Glomerular endothelial cell (primary cell): ENCODE data around the gene ZNF236. TPM values are rescaled to one million over a fixed set of nuclear protein-coding genes. Genes with fewer than 3 reads are reported as not detected.
A peak's percentile ranks its signal among the peaks of the same experiment; 100 is the strongest.
"Not testable (repeated sequence)": the region's sequence is repeated elsewhere in the genome, so short reads cannot be mapped to it uniquely, and the experiment has no call there.

Experiments used
- DNase-seq: peaks from one replicate; pipeline ENCODE4 v3.0.0-alpha.2; 2011; ENCODE audit warnings: low read depth, low spot score; ENCODE audit errors: extremely low read depth
- total RNA-seq: library from RNA; depleted of rRNA; stranded (reverse); fragments of >200 nt; gene quantifications from 2 replicates; pipeline ENCODE4 v1.2.3, GENCODE V29; 2015

ZNF236 gene
- total RNA-seq, 1 donor from 2014 or later, result 8.8 TPM

GRCh38 chr18:76941284-76941683, 118.9 kb downstream of the ZNF236 start:
- DNase-seq, result no peak

DNA sequence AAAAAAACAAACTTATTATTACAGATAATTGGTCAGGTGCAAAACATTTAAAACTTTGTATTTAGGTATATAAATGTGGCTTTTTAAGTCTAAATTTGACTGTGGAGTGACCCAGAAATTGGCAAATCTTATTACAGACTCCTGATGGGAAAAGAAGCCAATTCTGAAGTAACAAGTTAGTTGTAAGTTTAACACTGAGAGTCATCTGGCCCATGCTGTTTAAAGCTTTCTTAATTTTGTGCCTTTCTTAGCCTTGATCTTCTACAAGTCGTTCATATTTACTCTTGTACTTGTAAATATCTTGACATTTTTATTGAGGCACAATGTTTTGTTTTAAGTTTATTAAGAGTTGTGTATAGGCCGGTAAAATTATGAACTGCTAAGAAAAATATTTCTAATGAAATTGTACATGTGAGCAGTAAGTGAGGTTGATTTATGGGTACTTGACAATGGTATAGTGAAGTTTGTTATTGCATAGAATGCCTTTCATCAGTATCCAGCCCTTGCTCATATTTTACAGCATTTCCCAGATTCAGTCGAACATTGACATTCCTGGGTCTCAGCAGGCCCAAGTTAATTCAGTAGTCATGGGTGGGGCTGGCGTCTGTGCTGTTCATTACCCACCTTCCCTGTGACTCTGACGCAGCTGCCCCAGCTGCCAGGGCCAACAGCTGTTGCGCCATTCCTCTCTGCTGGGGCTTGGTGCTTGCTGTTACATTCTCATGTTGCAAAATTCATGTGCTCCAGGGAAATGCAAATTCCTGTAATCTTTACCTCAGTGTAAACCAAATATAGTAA, 121.4 kb downstream of the ZNF236 start:
- DNase-seq, result no peak

DNA sequence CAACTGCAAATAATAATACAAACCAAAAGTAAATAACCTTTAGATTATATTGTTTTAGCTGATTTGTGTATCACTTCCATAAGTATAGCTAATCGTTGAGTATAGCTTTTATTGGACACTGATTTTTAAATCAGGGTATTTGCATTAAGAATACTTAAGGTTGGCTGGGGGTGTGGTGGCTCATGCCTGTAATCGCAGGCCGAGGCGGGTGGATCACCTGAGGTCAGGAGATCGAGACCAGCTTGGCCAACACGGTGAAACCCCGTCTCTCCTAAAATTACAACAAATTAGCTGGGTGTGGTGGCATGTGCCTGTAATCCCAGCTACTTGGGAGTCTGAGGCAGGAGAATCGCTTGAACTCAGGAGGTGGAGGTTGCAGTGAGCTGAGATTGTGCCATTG, 122.0 kb downstream of the ZNF236 start:
- not testable (repeated sequence) for DNase-seq

- DNase-seq, result no peak
Observed at GRCh38 chr18:76948345-76948744, 126.0 kb downstream of the ZNF236 start.

DNA sequence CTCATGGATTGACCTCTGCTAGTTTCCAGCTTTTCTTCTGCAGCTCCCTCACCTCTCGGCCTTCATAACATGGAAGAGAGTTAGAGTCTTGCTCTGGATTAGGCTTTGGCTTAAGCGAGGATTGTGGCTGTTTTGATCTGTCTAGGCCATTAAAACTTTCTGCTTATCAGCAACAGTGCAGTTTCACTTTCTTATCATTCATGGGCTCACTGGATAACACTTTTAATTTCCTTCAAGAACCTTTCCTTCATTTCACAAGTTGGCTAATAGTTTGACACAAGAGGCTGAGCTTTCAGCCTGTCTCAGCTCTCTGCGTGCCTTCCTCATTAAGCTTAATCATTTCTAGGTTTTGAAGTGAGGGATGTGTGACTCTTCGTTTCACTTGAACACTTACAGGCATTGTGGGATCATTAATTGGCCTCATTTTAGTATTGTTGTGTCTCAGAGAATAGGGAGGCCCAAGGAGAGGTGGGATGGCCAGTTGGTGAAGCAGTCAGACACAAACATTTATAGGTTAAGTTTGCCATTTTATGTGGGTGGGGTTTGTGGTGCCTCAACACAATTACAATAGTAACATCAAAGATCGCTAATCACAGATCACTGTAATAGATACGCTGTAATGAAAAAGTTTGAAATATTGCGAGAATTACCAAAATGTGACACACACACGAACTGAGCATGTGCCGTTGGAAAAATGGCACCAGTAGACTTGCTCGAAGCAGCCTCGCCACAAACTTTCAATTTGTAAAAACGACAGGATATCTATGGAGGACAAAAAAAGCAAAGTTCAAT, 129.3 kb downstream of the ZNF236 start:
- no peak for DNase-seq

- no peak for DNase-seq
Observed at GRCh38 chr18:76952747-76953146, 130.4 kb downstream of the ZNF236 start.

DNA sequence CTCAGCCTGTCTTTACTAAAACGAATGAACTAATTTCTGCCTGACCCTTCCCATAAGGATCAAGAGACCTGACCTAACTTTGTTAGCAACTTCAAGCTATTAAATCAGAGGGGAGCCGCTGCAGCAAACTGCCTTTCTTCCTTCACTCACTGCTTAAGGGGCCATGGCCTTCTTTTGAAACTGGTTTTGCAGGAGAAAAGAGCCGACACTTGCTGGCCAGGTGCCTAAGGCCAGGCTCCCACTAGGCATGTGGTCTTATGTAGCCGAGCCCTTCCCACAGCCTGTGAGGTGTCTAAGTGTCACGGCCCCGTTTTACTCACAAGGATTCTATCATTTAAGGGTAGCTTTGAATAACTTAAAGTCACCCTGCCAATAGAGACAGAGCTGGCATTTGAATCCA, 130.8 kb downstream of the ZNF236 start:
- DNase-seq, result no peak

DNA sequence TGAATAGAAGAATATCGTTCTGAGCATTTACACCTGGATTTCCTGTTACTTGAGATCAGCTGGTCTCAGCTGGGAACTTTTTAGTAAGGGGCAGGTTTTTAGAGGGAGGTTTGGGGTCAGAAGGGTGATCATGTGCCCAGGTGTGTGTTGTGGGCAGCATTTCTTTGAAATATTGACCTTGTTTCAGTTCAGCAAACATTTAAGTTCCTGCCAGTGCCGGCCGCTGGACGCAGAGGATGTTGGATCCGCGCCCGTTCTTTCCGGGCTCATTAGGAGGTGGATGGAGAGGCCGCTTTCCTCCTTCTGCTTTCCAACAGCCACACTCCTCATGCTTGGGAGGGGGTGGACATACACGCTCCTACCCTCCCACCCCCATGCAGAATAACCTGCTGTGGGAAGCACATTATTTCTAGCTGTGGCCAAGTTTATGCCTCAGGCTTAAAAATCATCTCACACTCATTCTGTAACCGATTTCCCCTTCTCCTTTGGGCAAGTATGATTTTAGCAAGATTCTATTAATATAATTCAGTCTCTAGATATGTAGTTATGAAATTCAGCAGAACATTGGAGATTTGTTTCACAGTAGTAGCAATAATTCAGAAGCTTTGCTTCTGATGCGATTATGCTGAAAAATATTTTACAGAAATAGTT, 131.4 kb downstream of the ZNF236 start:
- DNase-seq, result no peak

- no peak for DNase-seq
Observed at GRCh38 chr18:76955524-76956170, 133.3 kb downstream of the ZNF236 start.

GRCh38 chr18:76956648-76957047, 134.3 kb downstream of the ZNF236 start:
- no peak for DNase-seq

GRCh38 chr18:76957384-76958355, 135.3 kb downstream of the ZNF236 start:
- no peak for DNase-seq

DNA sequence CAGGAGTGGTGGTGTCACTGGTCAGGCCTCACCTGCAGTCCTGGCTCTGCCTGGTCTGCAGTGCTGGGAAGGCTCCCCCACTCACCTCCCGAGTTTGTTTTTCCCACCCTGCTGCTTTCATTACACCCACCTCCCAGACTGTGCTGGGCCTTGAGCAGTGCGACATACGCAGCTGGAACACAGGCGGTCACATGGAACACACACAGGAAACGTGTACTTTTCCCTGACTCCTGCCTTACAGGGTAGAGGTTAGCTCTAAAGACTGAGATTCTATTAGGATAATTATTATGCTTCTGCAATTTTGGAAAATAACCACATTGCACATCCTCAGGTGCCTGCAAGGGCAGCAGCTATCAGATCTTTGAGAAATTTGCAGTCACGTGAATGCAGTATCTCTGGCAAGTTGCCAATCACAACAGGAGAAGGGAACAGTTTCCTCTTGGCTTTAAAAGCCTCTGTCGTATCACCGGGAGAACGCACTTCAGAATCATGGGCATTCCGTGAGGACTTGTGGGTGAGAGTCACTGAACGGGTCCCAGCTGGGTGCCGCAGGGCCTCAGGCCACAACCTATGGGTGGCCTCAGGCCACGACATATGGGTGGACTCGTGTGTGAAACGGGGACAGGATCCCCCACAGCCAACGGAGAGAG, 136.5 kb downstream of the ZNF236 start:
- DNase-seq, result peak; percentile 37

DNA sequence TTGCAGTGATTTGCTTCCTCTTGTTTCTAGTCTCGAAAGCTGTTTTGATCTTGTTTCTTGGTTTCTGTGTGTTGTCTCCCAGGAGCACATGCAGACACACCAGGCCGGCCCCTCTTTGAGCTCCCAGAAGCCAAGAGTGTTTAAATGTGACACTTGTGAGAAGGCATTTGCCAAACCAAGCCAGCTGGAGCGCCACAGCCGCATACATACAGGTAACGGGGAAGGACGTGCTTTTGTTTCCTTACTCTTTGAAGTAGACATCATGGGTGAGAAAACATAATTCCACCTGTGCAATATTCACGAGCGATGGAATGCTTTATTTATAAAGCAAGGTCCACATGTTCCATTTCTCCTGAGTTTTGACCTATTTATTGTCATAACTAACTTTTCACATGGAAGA, 137.2 kb downstream of the ZNF236 start:
- no peak for DNase-seq

GRCh38 chr18:76960528-76961035, 138.2 kb downstream of the ZNF236 start:
- no peak for DNase-seq

- DNase-seq, result no peak
Observed at GRCh38 chr18:76962851-76963250, 140.5 kb downstream of the ZNF236 start.

- no peak for DNase-seq
Observed at GRCh38 chr18:76963936-76964335, 141.6 kb downstream of the ZNF236 start.

DNA sequence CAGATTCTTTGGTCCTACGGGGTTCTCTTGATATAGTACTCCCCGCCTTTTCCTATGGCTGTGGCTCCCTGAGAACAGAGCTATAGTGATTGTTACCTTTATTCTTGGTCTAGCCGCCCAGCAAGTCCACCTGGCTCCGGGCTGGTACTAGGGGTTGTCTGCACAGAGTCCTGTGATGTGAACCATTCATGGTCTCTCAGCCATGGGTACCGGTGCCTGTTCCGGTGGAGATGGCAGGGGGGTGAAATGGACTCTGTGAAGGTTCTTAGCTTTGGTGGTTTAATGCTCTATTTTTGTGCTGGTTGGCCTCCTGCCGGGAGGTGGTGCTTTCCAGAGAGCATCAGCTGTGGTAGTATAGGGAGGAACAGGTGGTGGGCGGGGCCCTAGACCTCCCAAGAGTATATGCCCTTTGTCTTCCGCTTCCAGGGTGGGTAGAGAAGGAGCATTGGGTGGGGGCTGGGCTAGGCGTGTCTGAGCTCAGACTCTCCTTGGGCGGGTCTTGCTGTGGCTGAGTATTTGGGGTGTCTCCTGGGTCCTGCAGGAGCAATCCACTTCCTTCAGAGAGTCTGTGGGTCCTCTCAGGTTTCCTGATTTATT, 143.3 kb downstream of the ZNF236 start:
- not testable (repeated sequence) for DNase-seq

DNA sequence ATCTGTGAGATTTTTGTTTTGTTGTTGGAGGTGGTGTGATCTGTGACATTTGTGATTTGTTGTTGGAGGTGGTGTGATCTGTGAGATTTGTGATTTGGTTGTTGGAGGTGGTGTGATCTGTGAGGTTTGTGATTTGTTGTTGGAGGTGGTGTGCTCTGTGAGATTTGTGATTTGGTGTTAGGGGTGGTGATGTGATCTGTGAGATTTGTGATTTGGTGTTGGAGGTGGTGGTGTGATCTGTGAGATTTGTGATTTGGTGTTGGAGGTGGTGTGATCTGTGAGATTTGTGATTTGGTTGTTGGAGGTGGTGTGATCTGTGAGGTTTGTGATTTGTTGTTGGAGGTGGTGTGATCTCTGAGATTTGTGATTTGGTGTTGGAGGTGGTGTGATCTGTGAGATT, 144.9 kb downstream of the ZNF236 start:
- not testable (repeated sequence) for DNase-seq
